Measurements from ENCODE around the gene LRRC8E. TPM values are rescaled to one million over a fixed set of nuclear protein-coding genes. Genes with fewer than 3 reads are reported as not detected.
A peak's percentile ranks its signal among the peaks of the same experiment; 100 is the strongest.

LRRC8E gene
- total RNA-seq, 1 donor from 2014 or later: not detected

GRCh38 chr19:7851623-7852500 is 36.4 kb upstream of the LRRC8E start:
- CTCF ChIA-PET: interaction anchor here (1.1 to 1.4 kb wide), 4 partner anchors 10 to 93 kb away, joined by 3 to 5 read pairs (median 4); no protein-coding TSS in a partner anchor
- no peak for DNase-seq
- intact Hi-C loops (cut with micrococcal nuclease): loop anchor here (2.0 kb wide), 3 partner anchors 17 to 171 kb away; partner anchors contain the start of gene TRAPPC5

GRCh38 chr19:7852851-7853769 is 35.2 kb upstream of the LRRC8E start:
- ATAC-seq (ENCODE audit: low read depth) (peak; percentile 89), DNase-seq (peak; percentile 68)
- H3K4me3 Mint-ChIP-seq: no peak overlapping the region
- peaks cover 4% of the 10 kb centered on the region for H3K4me1 Mint-ChIP-seq
- H3K27ac Mint-ChIP-seq: no peak overlapping the region
- intact Hi-C loops (cut with micrococcal nuclease): loop anchor here (1.0 to 2.0 kb wide), 5 partner anchors 16 to 201 kb away; partner anchors contain the start of gene TRAPPC5
- no peaks in the 10 kb centered on the region for H3K36me3 Mint-ChIP-seq (ENCODE audit: low read depth)
- peak; percentile 73 for TF ChIP-seq CTCF (IDR thresholded peaks at IDR 0.05)
- ChIA-PET CTCF (interaction anchor here (1.1 to 1.4 kb wide), 5 partner anchors 9 to 91 kb away, joined by 3 to 5 read pairs (median 3); no protein-coding TSS in a partner anchor), POLR2A (no interaction called here)
- no peaks in the 10 kb centered on the region for H3K9me3 Mint-ChIP-seq
- no peaks in the 10 kb centered on the region for H3K27me3 Mint-ChIP-seq

More at GRCh38 chr19:7851623-7852500, 36.4 kb upstream of the LRRC8E start:
- TF ChIP-seq CTCF (IDR thresholded peaks at IDR 0.05): no peak
- H3K27me3 Mint-ChIP-seq: no peaks in the 10 kb centered on the region
- H3K9me3 Mint-ChIP-seq: no peaks in the 10 kb centered on the region
- no peaks in the 10 kb centered on the region for H3K36me3 Mint-ChIP-seq (ENCODE audit: low read depth)
- no peak overlapping the region for H3K4me3 Mint-ChIP-seq
- POLR2A ChIA-PET: no interaction called here
- H3K27ac Mint-ChIP-seq: no peak overlapping the region
- peaks cover 4% of the 10 kb centered on the region for H3K4me1 Mint-ChIP-seq
- no peak for ATAC-seq (ENCODE audit: low read depth)

GRCh38 chr19:7853770-7854128 is 34.6 kb upstream of the LRRC8E start:
- ATAC-seq (ENCODE audit: low read depth) (peak; percentile 14), DNase-seq (no peak)
- intact Hi-C loops (cut with micrococcal nuclease): loop anchor here (1.0 to 2.0 kb wide), 5 partner anchors 15 to 201 kb away; partner anchors contain the start of gene TRAPPC5
- Mint-ChIP-seq H3K4me1 (peaks cover 4% of the 10 kb centered on the region), H3K9me3 (no peaks in the 10 kb centered on the region), H3K4me3 (no peak overlapping the region), H3K27me3 (peaks cover under 1% of the 10 kb centered on the region), H3K36me3 (ENCODE audit: low read depth) (no peaks in the 10 kb centered on the region), H3K27ac (no peak overlapping the region)
- POLR2A ChIA-PET: interaction anchor here (0.6 kb wide), 1 partner anchor 49 kb away, joined by 5 read pairs; no protein-coding TSS in a partner anchor
- no peak for TF ChIP-seq CTCF (IDR thresholded peaks at IDR 0.05)
- CTCF ChIA-PET: interaction anchor here (0.8 to 1.1 kb wide), 2 partner anchors 23 to 53 kb away, joined by 3 read pairs; no protein-coding TSS in a partner anchor

- Mint-ChIP-seq H3K27me3 (peaks cover 3% of the 10 kb centered on the region), H3K27ac (no peak overlapping the region), H3K4me1 (peaks cover 4% of the 10 kb centered on the region), H3K4me3 (no peak overlapping the region), H3K9me3 (no peaks in the 10 kb centered on the region), H3K36me3 (ENCODE audit: low read depth) (no peaks in the 10 kb centered on the region)
- POLR2A ChIA-PET: interaction anchor here (0.7 kb wide), 1 partner anchor 87 kb away, joined by 6 read pairs; no protein-coding TSS in a partner anchor
- no peak for TF ChIP-seq CTCF (IDR thresholded peaks at IDR 0.05)
- CTCF ChIA-PET: no interaction called here
- no peak for DNase-seq
- intact Hi-C loops (cut with micrococcal nuclease): no loop called here
- ATAC-seq (ENCODE audit: low read depth): no peak
Observed at GRCh38 chr19:7855426-7856108, 32.7 kb upstream of the LRRC8E start.

Measured in activated B cell treated with CpG ODN at 0.5 μM for 24 hours (primary cell).